Heart right ventricle (tissue), 16 donors: ENCODE results near the gene ADRA1B. TPM values are rescaled to one million over a fixed set of nuclear protein-coding genes. Genes with fewer than 3 reads are reported as not detected.

Experiments used
- ATAC-seq, 8 donors: fragments of 200-7000 bp; cut with Tn5 transposase; one replicate each; pipeline ENCODE4 v1.9.1; 2020; ENCODE audit warnings: mild to moderate bottlenecking in 8 of 8, moderate library complexity in 8 of 8, moderate number of reproducible peaks in 1 of 8
- DNase-seq, 2 donors: peaks; one replicate each; pipeline ENCODE4 v3.0.0-alpha.2; 2020
- H3K27ac ChIP-seq, 10 donors: fragments of 200-600 bp; sonication (generic) in 2 of 10; one replicate each; pipeline versions ENCODE4 v1.5.0 to v1.8.0; 2020 to 2022; ENCODE audit warnings: mild to moderate bottlenecking in 3 of 10
- H3K27me3 ChIP-seq, 7 donors: fragments of 200-600 bp; one replicate each; pipeline ENCODE4 v1.8.0; 2021 to 2022; ENCODE audit warnings: mild to moderate bottlenecking in 2 of 7
- H3K36me3 ChIP-seq, 9 donors: fragments of 200-600 bp; sonication (generic) in 1 of 9; one replicate each; pipeline versions ENCODE4 v1.5.0 to v1.8.0; 2020 to 2022; ENCODE audit warnings: mild to moderate bottlenecking in 2 of 9
- H3K4me1 ChIP-seq, 9 donors: fragments of 200-600 bp; sonication (generic) in 1 of 9; one replicate each; pipeline versions ENCODE4 v1.5.0 to v1.8.0; 2020 to 2022; ENCODE audit warnings: mild to moderate bottlenecking in 4 of 9
- H3K4me3 ChIP-seq, 10 donors: fragments of 200-600 bp; sonication (generic) in 2 of 10; one replicate each; pipeline versions ENCODE4 v1.5.0 to v1.8.0; 2020 to 2022; ENCODE audit warnings: mild to moderate bottlenecking in 7 of 10, moderate library complexity in 2 of 10
- H3K9me3 ChIP-seq, 11 donors: fragments of 200-600 bp in 10 of 11; sonication (generic) in 2 of 11; one replicate each; pipeline versions ENCODE4 v1.5.0 to v1.8.0; 2013 to 2022; ENCODE audit warnings: mild to moderate bottlenecking in 2 of 11, control low read depth in 1 of 11, moderate library complexity in 1 of 11
- WGBS, 2 donors: extraction: QIAGEN DNeasy Blood & Tissue Kit; methylation state at CpG; one replicate each; pipeline ENCODE4 v1.1.7; 2013; ENCODE audit warnings: inconsistent platforms in 1 of 2; 5-methylcytosine and 5-hydroxymethylcytosine counted together
- intact Hi-C, 10 donors: fragments of 100-400 bp; cut with DNase I; formaldehyde crosslinking; loops; one replicate each; pipeline versions ENCODE4 v1.11.1 to v1.14.2; 2022
- polyA plus RNA-seq, 2 donors: library from polyadenylated mRNA; stranded (reverse); fragments of 200-250 nt; gene quantifications; one replicate each; pipeline ENCODE4 v1.2.3, GENCODE V29; 2013
- total RNA-seq, 10 donors: library from RNA; stranded (reverse); fragmentation: NEBNext Ultra II Directional in 3 of 10; extraction: Animal tissue kit (Norgen Biotek cat#: 25700) in 3 of 10; gene quantifications; one replicate each; pipeline versions ENCODE4 v1.2.1 to v1.2.4, GENCODE V29; 2021 to 2023
- TF ChIP-seq, protein P1 (sequence below), 9 donors: fragments of 200-600 bp; sonication (generic) in 2 of 9; IDR thresholded peaks; one replicate each; pipeline versions ENCODE4 v1.5.0 to v1.8.0; 2021 to 2022; ENCODE audit warnings: antibody characterized with exemption in 9 of 9, mild to moderate bottlenecking in 5 of 9, moderate library complexity in 1 of 9
- donor health status: Arrhythmogenic right ventricular cardiomyopathy.
- donor health status: ischemic (EF 13 %, LVEDD 7.1; RV severe dilation, severe dysfunction).
- donor health status: healthy with polysubstance abuse.
- donor health status: DM: no; HTN: yes; CAD: no.
- donor health status: DM: no; HTN: no; CAD: no.
- donor health status: ischemic (EF 25% LVEDD 6.9; RV normal size, moderate dysfunction).
- donor health status: ischemic (EF 25% LVEDD 5.7; RV mildly dilated, moderate dysfunction).
- donor health status: healthy.
- donor health status: DM: yes; HTN: yes; CAD: no.
- donor health status: Ischemic cardiomyopathy.
- donor health status: ischemic (EF 35%, LVEDD 5.7; RV mildly dilated, moderate dysfunction).
- donor health status: nonischemic (EF 11% LVEDD 7.7; RV severe dilation, severe dysfunction).
- donor health status: DM: yes; HTN: yes; CAD: no.
- donor health status: PGD.
- donor health status: ischemic (EF 29% LVEDD 5.4; RV normal size, mild dysfunction).
- donor health status: nonischemic (EF 23%, LVEDD 6.1; RV moderate dilation, normal function).

The ADRA1B gene
- total and polyA plus RNA-seq, 12 donors: 0.44 to 4.1 (median 1.8) TPM

DNA sequence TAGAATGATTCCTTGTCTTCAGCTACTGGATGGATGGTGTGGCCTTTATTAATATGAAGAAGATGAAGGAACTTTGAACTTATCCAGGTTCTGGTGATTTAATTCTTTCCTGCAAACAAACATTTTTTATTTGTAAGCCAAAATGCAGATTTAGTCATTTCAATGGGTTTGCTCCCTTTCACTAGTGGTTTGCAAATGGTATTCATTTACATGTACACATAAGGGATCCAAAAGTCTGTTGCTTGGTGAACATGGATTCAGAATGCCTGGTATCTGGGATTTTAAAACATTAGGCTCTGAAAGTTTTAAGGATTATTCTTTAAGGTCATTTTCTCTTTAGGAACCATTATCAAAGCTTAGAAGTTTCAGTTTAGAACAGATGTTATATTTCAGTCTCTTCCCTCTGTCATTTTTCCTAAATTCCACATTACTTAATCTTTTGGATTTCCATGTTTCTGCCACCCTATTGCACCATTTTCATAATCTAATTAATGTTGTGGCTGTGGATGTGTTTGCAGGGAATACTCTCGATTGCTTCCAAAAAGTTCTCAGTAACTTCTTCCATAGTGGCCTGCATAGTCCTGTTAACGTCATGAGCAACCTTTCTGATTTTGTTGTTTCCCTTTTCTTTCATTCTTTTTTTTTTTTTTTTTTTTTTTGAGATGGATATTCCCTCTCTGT, 102.8 kb downstream of the ADRA1B start:
- Histone ChIP-seq H3K27me3 (no peaks in the 10 kb centered on the region), H3K4me3 (no peak overlapping the region), H3K27ac (no peak overlapping the region), H3K9me3 (no peaks in the 10 kb centered on the region), H3K4me1 (peaks cover 0 to 26% (median 6%) of the 10 kb centered on the region in 9 donors), H3K36me3 (peaks cover 0 to 72% (median 9%) of the 10 kb centered on the region in 9 donors)
- 86 to 88% methylated on average over 2 of the region's 2 CpGs for WGBS, 2 donors
- TF ChIP-seq, protein P1, sequence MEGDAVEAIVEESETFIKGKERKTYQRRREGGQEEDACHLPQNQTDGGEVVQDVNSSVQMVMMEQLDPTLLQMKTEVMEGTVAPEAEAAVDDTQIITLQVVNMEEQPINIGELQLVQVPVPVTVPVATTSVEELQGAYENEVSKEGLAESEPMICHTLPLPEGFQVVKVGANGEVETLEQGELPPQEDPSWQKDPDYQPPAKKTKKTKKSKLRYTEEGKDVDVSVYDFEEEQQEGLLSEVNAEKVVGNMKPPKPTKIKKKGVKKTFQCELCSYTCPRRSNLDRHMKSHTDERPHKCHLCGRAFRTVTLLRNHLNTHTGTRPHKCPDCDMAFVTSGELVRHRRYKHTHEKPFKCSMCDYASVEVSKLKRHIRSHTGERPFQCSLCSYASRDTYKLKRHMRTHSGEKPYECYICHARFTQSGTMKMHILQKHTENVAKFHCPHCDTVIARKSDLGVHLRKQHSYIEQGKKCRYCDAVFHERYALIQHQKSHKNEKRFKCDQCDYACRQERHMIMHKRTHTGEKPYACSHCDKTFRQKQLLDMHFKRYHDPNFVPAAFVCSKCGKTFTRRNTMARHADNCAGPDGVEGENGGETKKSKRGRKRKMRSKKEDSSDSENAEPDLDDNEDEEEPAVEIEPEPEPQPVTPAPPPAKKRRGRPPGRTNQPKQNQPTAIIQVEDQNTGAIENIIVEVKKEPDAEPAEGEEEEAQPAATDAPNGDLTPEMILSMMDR (IDR thresholded peaks at IDR 0.05): no peak
- DNase-seq: no peak
- ATAC-seq: no peak
- intact Hi-C loops: no loop called here

DNA sequence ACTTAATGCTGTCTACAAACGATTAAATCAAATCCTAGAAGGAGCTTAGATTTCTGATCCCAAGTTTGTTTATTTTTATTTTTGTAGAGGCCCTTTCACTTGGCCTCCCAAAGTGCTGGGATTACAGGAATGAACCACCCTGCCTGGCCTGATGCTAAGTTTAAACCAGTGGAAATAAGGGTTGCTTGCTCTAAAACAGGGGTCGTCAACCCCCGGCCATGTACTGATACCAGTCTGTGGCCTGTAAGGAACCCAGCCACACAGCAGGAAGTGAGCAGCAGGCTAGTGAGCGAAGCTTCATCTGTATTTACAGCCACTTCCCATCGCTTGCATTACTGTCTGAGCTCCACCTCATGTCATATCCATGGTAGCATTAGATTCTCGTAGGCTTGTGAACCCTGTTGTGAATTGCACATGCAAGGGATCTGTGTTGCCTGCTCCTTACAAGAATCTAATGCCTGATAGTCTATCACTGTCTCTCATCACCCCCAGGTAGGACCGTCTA, 104.0 kb downstream of the ADRA1B start:
- DNase-seq (no peak), ATAC-seq (no peak)
- no peak overlapping the region for H3K4me3 ChIP-seq
- peaks cover 0 to 28% (median 6%) of the 10 kb centered on the region in 9 donors for H3K4me1 ChIP-seq
- H3K27ac ChIP-seq: no peak overlapping the region
- intact Hi-C loops: loop anchor here in 8 of 10 donors (2.0 to 10.0 kb wide), 10 partner anchors 94 to 372 kb away; partner anchors contain the start of gene PWWP2A (in 3 of the 8)
- TF ChIP-seq, protein P1 (IDR thresholded peaks at IDR 0.05): no peak
- no peaks in the 10 kb centered on the region for H3K9me3 ChIP-seq
- no peaks in the 10 kb centered on the region for H3K27me3 ChIP-seq
- peaks cover 0 to 72% (median 16%) of the 10 kb centered on the region in 9 donors for H3K36me3 ChIP-seq
- WGBS, 2 donors: 75 to 76% methylated on average over 7 of the region's 7 CpGs

DNA sequence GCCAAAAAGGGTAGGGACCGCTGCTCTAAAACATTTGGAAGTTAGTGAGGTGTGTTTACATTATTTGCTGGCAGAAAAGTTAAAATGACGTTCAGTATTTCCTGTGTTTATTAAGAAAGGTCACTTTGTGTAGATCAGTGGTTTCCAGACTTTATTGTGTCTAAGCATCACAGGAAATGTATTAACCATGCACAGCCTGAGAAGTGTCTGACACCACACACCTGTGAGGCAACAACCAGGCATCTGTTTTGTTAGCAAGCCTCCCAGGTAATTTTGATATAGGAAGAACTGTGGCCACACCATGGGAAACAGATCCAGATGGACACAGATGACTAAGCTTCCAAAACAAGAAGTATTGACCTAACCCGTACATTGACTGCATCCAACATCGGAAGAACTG, 104.7 kb downstream of the ADRA1B start:
- TF ChIP-seq, protein P1 (IDR thresholded peaks at IDR 0.05): no peak
- ATAC-seq (no peak), DNase-seq (no peak)
- Histone ChIP-seq H3K36me3 (peaks cover 0 to 72% (median 12%) of the 10 kb centered on the region in 9 donors), H3K27ac (no peak overlapping the region), H3K4me1 (peaks cover 0 to 28% (median 6%) of the 10 kb centered on the region in 9 donors), H3K27me3 (no peaks in the 10 kb centered on the region), H3K4me3 (no peak overlapping the region), H3K9me3 (no peaks in the 10 kb centered on the region)
- WGBS, 2 donors: 54 to 75% methylated on average over 4 of the region's 4 CpGs
- intact Hi-C loops: loop anchor here in 8 of 10 donors (1.0 to 10.0 kb wide), 11 partner anchors 94 to 371 kb away; partner anchors contain the start of gene PWWP2A (in 3 of the 8)

DNA sequence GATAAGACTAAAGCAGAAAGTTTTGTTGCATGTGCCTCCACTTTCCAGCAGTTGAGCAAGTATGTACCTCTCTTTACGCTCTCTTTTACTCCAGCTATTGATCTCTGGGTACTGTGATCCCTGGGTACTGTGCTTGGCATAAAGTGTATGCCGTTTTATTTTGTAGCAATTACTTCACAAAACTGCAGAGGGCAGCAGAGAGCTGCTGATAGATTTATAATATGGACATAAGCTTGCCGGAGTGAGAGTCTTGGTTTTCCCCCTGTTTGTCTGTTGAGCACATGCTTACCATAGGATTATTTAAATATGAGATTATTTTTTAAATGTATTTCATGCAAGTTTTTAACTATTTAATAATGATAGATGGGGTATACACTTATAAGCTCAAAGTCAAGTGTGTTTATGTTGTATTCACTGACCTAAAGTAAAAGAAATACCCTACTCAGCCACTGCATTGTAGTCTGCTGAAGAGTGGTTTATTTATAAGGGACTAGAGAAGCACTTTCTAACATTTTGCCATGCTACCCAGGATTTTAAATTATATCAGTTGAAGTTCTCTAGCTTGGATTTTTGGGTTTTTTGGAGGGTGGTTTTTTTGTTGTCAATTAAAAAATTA, 105.7 kb downstream of the ADRA1B start:
- ATAC-seq (peak; percentile 56 to 91 (median 84)), DNase-seq (peak in 1 of 2 donors; percentile 65)
- no peaks in the 10 kb centered on the region for H3K9me3 ChIP-seq
- TF ChIP-seq, protein P1 (IDR thresholded peaks at IDR 0.05): peak; percentile 69 to 89 (median 84)
- H3K36me3 ChIP-seq: peaks cover 0 to 74% (median 12%) of the 10 kb centered on the region in 9 donors
- no peaks in the 10 kb centered on the region for H3K27me3 ChIP-seq
- WGBS, 2 donors: 15% methylated on average over 3 of the region's 3 CpGs
- intact Hi-C loops: loop anchor here (1.0 to 10.0 kb wide), 13 partner anchors 93 to 370 kb away; partner anchors contain the start of gene PWWP2A (in 4 of the 10)
- H3K27ac ChIP-seq: peak overlapping the region in 1 of 10 donors; percentile 2
- H3K4me1 ChIP-seq: peaks cover 0 to 28% (median 6%) of the 10 kb centered on the region in 9 donors
- H3K4me3 ChIP-seq: no peak overlapping the region
